Measurements from ENCODE around the gene PRAMEF10. TPM values are rescaled to one million over a fixed set of nuclear protein-coding genes. Genes with fewer than 3 reads are reported as not detected.

PRAMEF10 gene
- total RNA-seq, result not detected in 2 replicates

GRCh38 chr1:12898170-12898569, at the start of gene PRAMEF10:
Gene PRAMEF10 (minus strand): TSS chr1:12898270. CDS start chr1:12895847, 2,423 bp downstream.

GRCh38 chr1:12947480-12947879, 49.4 kb upstream of the PRAMEF10 start, which contains the start of gene PRAMEF6:
Gene PRAMEF6 (minus strand): TSS chr1:12947580. CDS start chr1:12942518, 5,062 bp downstream.

GRCh38 chr1:12916310-12916709, 18.2 kb upstream of the PRAMEF10 start, which contains the start of gene PRAMEF7:
Gene PRAMEF7 (plus strand): TSS chr1:12916610. CDS start chr1:12917693, 1,083 bp downstream.

GRCh38 chr1:12886101-12886500, 12.0 kb downstream of the PRAMEF10 start, which contains the start of gene PRAMEF4:
Gene PRAMEF4 (minus strand): TSS chr1:12886201. CDS start chr1:12883394, 2,807 bp downstream.

GRCh38 chr1:12856786-12857185, 41.3 kb downstream of the PRAMEF10 start, which contains the start of gene PRAMEF2:
Gene PRAMEF2 (plus strand): TSS chr1:12857086. CDS start chr1:12859010, 1,924 bp downstream.

GRCh38 chr1:12848620-12849019, 49.5 kb downstream of the PRAMEF10 start, which contains the start of gene HNRNPCL1:
Gene HNRNPCL1 (minus strand): TSS chr1:12848720. CDS start chr1:12848289, 431 bp downstream.

Other genes starting within 250 kb of the PRAMEF10 start
- not detected in 2 replicates for gene AADACL3, start 182.2 kb downstream of the PRAMEF10 start, total RNA-seq
- not detected in 2 replicates for gene CFAP107, start 152.1 kb downstream of the PRAMEF10 start, total RNA-seq
- not detected in 2 replicates for gene PRAMEF12, start 124.5 kb downstream of the PRAMEF10 start, total RNA-seq
- gene PRAMEF1, start 106.9 kb downstream of the PRAMEF10 start, total RNA-seq, result not detected in 2 replicates
- not detected in 2 replicates for gene PRAMEF11, start 66.9 kb downstream of the PRAMEF10 start, total RNA-seq
- gene HNRNPCL1, start 49.5 kb downstream of the PRAMEF10 start, total RNA-seq, result not detected in 2 replicates
- gene PRAMEF2, start 41.2 kb downstream of the PRAMEF10 start, total RNA-seq, result not detected in 2 replicates
- not detected in 2 replicates for gene PRAMEF4, start 12.1 kb downstream of the PRAMEF10 start, total RNA-seq
- gene PRAMEF7, start 18.3 kb upstream of the PRAMEF10 start, total RNA-seq, result not detected in 2 replicates
- not detected in 2 replicates for gene PRAMEF6, start 49.3 kb upstream of the PRAMEF10 start, total RNA-seq
- not detected in 2 replicates for gene PRAMEF27, start 158.3 kb upstream of the PRAMEF10 start, total RNA-seq
- gene HNRNPCL3, start 162.5 kb upstream of the PRAMEF10 start, total RNA-seq, result not detected in 2 replicates
- gene PRAMEF25, start 172.5 kb upstream of the PRAMEF10 start, total RNA-seq, result not detected in 2 replicates
- gene HNRNPCL2, start 218.6 kb upstream of the PRAMEF10 start, total RNA-seq, result not detected in 2 replicates